GM12875 (cell line): ENCODE data around the gene PAPPA.
A peak's percentile ranks its signal among the peaks of the same experiment; 100 is the strongest.

Experiments
- H3K4me3 ChIP-seq: one replicate; pipeline ENCODE4 v1.5.1; 2011; ENCODE audit warnings: low read depth, low read length, control low read depth
- TF ChIP-seq, protein P1 (sequence below): IDR thresholded peaks from 2 replicates; pipeline ENCODE4 v1.5.1; 2011; ENCODE audit warnings: low read depth, mild to moderate bottlenecking, control low read depth, inconsistent platforms, low read length, moderate library complexity, borderline replicate concordance; ENCODE audit not compliant: insufficient read depth

The PAPPA gene

GRCh38 chr9:116142706-116143492 is 10.7 kb upstream of the PAPPA start:
- TF ChIP-seq, protein P1, sequence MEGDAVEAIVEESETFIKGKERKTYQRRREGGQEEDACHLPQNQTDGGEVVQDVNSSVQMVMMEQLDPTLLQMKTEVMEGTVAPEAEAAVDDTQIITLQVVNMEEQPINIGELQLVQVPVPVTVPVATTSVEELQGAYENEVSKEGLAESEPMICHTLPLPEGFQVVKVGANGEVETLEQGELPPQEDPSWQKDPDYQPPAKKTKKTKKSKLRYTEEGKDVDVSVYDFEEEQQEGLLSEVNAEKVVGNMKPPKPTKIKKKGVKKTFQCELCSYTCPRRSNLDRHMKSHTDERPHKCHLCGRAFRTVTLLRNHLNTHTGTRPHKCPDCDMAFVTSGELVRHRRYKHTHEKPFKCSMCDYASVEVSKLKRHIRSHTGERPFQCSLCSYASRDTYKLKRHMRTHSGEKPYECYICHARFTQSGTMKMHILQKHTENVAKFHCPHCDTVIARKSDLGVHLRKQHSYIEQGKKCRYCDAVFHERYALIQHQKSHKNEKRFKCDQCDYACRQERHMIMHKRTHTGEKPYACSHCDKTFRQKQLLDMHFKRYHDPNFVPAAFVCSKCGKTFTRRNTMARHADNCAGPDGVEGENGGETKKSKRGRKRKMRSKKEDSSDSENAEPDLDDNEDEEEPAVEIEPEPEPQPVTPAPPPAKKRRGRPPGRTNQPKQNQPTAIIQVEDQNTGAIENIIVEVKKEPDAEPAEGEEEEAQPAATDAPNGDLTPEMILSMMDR = no peak
- no peak overlapping the region for H3K4me3 ChIP-seq

GRCh38 chr9:116144038-116144437 is 9.6 kb upstream of the PAPPA start:
- no peak overlapping the region for H3K4me3 ChIP-seq
- TF ChIP-seq, protein P1 = no peak

DNA sequence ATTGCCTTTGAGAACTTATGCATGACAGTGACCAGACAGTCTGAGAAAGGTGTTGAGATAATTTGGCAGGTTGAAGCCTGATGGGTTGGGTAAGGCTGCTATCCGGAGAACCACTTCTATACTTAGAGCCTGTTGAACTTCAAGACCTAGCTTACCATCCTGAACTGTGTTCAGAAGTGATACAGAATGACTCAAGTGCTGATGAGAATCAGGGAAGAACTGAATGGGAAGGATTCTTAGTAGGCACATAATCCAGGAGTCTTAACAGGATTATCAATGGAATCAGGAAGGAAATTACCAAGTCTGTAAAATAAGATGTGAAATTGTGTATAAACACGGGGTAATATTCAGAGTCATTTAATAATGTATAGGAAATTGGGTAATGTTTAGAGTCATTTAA is 9.0 kb upstream of the PAPPA start:
- TF ChIP-seq, protein P1 = no peak
- no peak overlapping the region for H3K4me3 ChIP-seq

DNA sequence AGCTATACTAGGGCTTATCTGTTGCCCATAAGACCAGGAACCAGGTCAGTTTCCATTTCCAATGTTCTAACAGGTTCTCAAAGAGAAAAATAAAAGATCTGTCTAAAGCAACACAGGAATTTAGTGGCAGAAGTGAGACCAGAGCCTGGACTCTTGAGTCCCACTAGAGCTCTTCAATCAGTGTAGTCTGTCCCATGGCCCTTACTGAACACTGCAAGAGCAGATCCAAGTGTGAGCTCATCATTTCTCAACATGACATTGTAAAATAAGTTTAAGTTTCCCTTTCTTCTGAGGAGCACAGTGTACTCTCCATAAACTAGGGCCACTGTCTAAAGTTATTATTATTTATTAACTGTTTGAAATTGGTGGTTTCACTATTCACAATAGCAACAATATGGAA is 8.6 kb upstream of the PAPPA start:
- no peak overlapping the region for H3K4me3 ChIP-seq
- TF ChIP-seq, protein P1 = no peak

- TF ChIP-seq, protein P1 = no peak
- no peak overlapping the region for H3K4me3 ChIP-seq
These were observed 5.8 kb upstream of the PAPPA start for GRCh38 chr9:116147821-116148220.

DNA sequence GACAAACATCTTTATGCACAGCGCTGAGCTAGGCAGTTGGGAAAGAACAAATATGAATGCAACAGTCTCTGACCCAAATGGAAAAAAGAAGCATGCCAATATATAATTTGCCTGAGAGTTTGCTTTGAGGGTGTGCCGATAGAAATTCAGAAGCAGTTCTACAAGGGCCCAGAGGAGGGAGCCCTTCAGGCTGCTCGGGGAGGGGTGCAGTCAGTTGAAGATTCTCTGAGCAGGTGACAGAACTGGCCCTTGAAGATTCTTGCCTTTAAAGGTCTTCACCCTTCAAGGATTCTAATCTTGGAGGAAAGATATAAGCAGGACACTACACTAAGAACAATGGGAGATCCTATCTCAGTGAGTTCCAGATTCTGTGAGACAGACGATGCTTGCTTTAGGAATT is 3.7 kb upstream of the PAPPA start:
- TF ChIP-seq, protein P1 = peak; percentile 65
- no peak overlapping the region for H3K4me3 ChIP-seq

GRCh38 chr9:116151199-116151598 is 2.4 kb upstream of the PAPPA start:
- no peak overlapping the region for H3K4me3 ChIP-seq
- TF ChIP-seq, protein P1 = no peak
